Activated T-helper 17 cell treated with anti-CD3 and anti-CD28 coated beads, Interleukin-2, amount 50 U/mL, for 72 hours (primary cell): ENCODE measurements around the gene GJB1. TPM values are rescaled to one million over a fixed set of nuclear protein-coding genes. Genes with fewer than 3 reads are reported as not detected.
"Not testable (repeated sequence)": the region's sequence is repeated elsewhere in the genome, so short reads cannot be mapped to it uniquely, and the experiment has no call there.

Source experiments
- ATAC-seq: fragments of 150-1000 bp; cut with Tn5 transposase; replicated peaks from 2 replicates; pipeline ENCODE4 v1.10.0; 2021; ENCODE audit warnings: mild to moderate bottlenecking, moderate library complexity
- H3K27ac Mint-ChIP-seq: one replicate; pipeline ENCODE4 v1.8.0; 2022; ENCODE audit warnings: mixed read lengths
- H3K27me3 Mint-ChIP-seq: one replicate; pipeline ENCODE4 v1.8.0; 2022; ENCODE audit warnings: mixed read lengths
- H3K36me3 Mint-ChIP-seq: one replicate; pipeline ENCODE4 v1.8.0; 2022; ENCODE audit warnings: low read depth, mild to moderate bottlenecking, mixed read lengths
- H3K4me1 Mint-ChIP-seq: one replicate; pipeline ENCODE4 v1.8.0; 2022; ENCODE audit warnings: mixed read lengths
- H3K4me3 Mint-ChIP-seq: one replicate; pipeline ENCODE4 v1.8.0; 2022; ENCODE audit warnings: mild to moderate bottlenecking, mixed read lengths
- H3K9me3 Mint-ChIP-seq: one replicate; pipeline ENCODE4 v1.8.0; 2022; ENCODE audit warnings: mixed read lengths
- total RNA-seq, 2 donors: library from RNA; stranded (reverse); gene quantifications; one replicate each; pipeline ENCODE4 v1.2.3, GENCODE V29; 2022

Gene GJB1
- under 1 TPM in 1 of 2 donors, not detected in 1; 0.21 TPM for total RNA-seq

DNA sequence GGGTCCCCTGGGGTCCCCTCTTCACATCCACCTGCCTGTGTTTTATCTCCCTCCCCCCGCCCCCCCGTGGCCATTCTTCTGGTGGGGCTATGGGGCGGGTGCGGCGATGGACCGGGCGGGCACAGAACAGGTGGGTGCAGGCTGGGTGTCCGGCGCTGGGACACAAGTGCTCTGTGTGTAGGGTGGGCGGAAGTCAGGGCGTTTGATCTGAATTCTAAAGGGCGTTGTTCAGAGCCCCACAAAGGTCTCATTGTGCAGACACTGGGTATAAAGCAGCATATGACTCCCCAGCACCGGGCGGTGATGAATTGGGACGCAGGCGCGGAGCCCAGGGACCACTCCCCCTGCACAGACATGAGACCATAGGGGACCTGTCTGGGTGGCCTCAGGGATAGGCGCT lies at the start of gene GJB1:
Gene GJB1, plus strand, starts transcription at position 296 of the 400 bp plus-strand sequence. CDS start 484 bp downstream, outside the sequence.
- no peak within 1 kb of the TSS for H3K27ac Mint-ChIP-seq
- H3K36me3 Mint-ChIP-seq = no peaks in the 10 kb centered on the region
- no peak for ATAC-seq
- no peak within 1 kb of the TSS for H3K4me3 Mint-ChIP-seq
- H3K4me1 Mint-ChIP-seq = no peaks in the 10 kb centered on the region
- H3K9me3 Mint-ChIP-seq = no peaks in the 10 kb centered on the region
- no peaks in the 10 kb centered on the region for H3K27me3 Mint-ChIP-seq

GRCh38 chrX:71173440-71173839 lies 49.6 kb upstream of the GJB1 start:
- Mint-ChIP-seq H3K4me1 (peaks cover 5% of the 10 kb centered on the region), H3K27me3 (no peaks in the 10 kb centered on the region), H3K27ac (no peak overlapping the region), H3K36me3 (peaks cover 33% of the 10 kb centered on the region), H3K9me3 (no peaks in the 10 kb centered on the region), H3K4me3 (no peak overlapping the region)
- ATAC-seq = no peak

DNA sequence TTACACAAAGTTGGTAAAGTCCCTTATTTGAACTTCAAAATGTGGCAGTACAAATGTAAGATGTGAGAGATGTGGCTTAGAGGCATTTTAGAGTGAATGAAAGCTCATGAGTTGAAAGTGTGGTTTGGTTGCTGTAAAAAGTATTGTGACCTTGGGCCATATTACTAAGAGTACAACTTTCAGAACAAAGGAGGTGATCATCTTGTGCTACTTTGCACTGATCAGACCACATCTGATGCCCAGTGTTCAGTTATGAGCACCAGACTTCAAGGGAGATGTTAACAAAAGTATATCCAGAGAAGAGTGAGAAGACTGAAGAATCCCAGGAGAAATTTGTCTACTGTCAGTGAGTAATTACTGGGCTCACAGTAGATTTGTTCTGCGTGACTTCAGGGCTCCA lies 48.2 kb upstream of the GJB1 start:
- no peaks in the 10 kb centered on the region for H3K27me3 Mint-ChIP-seq
- H3K4me1 Mint-ChIP-seq = peaks cover 5% of the 10 kb centered on the region
- H3K27ac Mint-ChIP-seq = peak overlapping the region; percentile 46
- peak; percentile 77 for ATAC-seq
- H3K36me3 Mint-ChIP-seq = peaks cover 33% of the 10 kb centered on the region
- H3K4me3 Mint-ChIP-seq = no peak overlapping the region
- H3K9me3 Mint-ChIP-seq = no peaks in the 10 kb centered on the region

DNA sequence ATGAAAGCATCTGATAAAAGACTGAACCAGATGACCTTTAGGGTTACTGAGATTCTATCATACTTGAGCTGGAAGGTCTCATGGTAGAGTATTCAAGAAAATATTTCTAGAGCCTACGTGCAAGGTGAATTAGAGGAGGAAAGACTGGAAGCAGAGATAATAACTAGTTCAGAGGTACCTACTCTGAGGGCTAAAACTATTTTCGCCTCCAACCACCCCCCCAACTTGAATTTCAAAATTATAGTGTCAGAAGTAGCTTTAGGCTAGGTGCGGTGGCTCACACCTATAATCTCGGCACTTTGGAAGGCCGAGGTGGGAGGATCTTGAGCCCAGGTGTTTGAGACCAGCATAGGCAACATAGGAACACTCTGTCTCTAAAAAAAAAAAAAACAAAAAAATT lies 47.5 kb upstream of the GJB1 start:
- H3K27ac Mint-ChIP-seq = no peak overlapping the region
- H3K4me3 Mint-ChIP-seq = no peak overlapping the region
- ATAC-seq = no peak
- H3K27me3 Mint-ChIP-seq = no peaks in the 10 kb centered on the region
- no peaks in the 10 kb centered on the region for H3K9me3 Mint-ChIP-seq
- peaks cover 33% of the 10 kb centered on the region for H3K36me3 Mint-ChIP-seq
- H3K4me1 Mint-ChIP-seq = peaks cover 5% of the 10 kb centered on the region

DNA sequence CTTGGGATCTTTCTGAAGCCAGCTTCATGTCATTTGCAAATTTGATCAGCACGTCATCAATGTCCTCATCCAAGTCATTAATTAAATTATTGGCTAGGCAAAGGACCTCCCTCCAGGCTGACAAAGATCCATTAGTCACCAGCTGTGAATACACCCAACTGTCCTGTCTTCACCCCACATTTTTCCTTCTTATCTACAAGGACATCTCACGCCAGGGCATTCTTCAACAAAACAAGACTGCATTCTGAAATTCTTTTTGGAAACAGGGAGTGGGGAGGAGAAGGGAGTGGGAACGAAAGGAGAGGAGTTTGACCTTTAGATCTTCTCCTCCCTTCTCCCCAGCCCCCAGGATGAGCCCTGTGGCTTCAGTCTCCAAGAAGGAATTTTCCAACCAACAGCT lies 45.7 kb upstream of the GJB1 start:
- Mint-ChIP-seq H3K4me3 (no peak overlapping the region), H3K9me3 (no peaks in the 10 kb centered on the region), H3K4me1 (peaks cover 5% of the 10 kb centered on the region), H3K27ac (no peak overlapping the region), H3K36me3 (peaks cover 39% of the 10 kb centered on the region), H3K27me3 (no peaks in the 10 kb centered on the region)
- ATAC-seq = no peak

- no peak for ATAC-seq
- H3K4me3 Mint-ChIP-seq = no peak overlapping the region
- H3K36me3 Mint-ChIP-seq = peaks cover 31% of the 10 kb centered on the region
- H3K27ac Mint-ChIP-seq = no peak overlapping the region
- H3K9me3 Mint-ChIP-seq = no peaks in the 10 kb centered on the region
- H3K4me1 Mint-ChIP-seq = peaks cover 5% of the 10 kb centered on the region
- no peaks in the 10 kb centered on the region for H3K27me3 Mint-ChIP-seq
Measured at GRCh38 chrX:71178908-71179307, 44.1 kb upstream of the GJB1 start.

DNA sequence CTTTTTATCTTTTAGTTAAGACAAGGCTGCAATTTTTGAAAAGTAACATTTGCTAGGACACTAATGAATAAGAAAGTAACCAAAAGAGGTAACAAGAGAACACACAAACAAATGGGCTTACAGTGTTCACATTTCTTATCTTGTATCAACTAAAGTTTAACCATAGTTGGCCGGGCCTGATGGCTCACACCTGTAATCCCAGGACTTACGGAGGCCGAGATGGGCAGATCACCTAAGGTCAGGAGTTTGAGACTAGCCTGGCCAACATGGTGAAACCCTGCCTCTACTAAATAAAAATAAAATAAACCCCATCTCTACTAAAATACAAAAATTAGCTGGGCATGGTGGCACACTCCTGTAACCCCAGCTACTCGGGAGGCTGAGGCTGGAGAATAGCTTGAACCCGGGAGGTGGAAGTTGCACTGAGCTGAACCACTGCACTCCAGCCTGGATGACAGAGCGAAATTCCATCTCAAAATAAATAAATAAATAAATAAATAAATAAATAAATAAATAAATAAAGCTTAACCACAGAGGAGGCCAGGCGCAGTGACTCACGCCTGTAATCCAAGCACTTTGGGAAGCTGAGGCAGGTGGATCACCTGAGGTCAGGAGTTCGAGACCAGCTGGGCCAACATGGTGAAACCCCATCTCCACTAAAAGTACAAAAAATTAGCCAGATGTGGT lies 42.3 kb upstream of the GJB1 start:
- not testable (repeated sequence) for ATAC-seq, H3K27me3 Mint-ChIP-seq, H3K9me3 Mint-ChIP-seq, H3K4me1 Mint-ChIP-seq, H3K27ac Mint-ChIP-seq
- Mint-ChIP-seq H3K36me3 (peaks cover 20% of the 10 kb centered on the region), H3K4me3 (peak overlapping the region; percentile 87)

GRCh38 chrX:71181558-71181909 lies 41.5 kb upstream of the GJB1 start:
- H3K27ac Mint-ChIP-seq = peak overlapping the region; percentile 93
- H3K4me3 Mint-ChIP-seq = peak overlapping the region; percentile 87
- H3K4me1 Mint-ChIP-seq = no peaks in the 10 kb centered on the region
- peak; percentile 38 for ATAC-seq
- no peaks in the 10 kb centered on the region for H3K9me3 Mint-ChIP-seq
- peaks cover 20% of the 10 kb centered on the region for H3K36me3 Mint-ChIP-seq
- H3K27me3 Mint-ChIP-seq = no peaks in the 10 kb centered on the region

DNA sequence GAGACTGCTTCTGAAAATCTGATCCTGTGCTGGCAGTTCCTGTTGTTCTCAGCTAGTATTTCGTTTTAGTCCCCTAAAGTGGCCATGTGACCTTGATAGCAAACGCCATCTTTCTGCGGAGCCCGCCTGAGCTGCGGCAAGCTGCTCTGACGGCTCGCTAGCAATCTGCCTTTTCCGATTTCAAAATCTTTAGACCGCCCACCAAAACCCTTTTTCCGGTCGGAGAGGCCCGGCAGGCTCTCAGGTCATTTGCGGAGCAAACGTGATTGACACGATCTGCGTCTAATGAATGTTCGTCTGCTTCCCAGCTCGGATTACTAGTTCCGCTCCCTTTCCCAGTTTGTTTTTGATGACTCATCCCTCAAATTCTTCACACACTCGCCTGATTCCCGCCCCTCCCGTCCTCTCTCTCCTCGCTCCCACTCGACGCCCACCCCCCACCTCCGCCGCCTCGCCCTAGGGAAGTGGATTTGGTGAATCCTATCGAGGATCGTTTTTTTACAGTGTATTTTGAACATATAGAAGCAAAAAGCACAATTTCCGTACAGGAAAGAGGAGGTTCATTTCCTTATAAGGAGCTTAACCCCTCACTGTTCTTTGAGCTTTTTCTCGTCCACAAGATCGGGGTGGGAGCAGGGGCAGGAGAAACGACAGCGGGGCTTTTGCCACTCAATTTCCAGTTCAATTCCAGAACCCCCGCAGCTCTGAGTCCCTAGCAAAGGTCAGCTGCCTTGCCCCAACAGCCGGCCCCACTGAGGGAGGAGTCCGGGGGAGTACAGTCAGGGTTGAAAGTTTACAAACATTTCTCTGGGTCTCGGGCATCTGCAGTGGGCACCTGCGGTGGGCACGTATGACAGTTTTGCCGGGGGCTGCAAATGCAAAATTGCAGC lies 40.9 kb upstream of the GJB1 start:
- peak overlapping the region; percentile 87 for H3K4me3 Mint-ChIP-seq
- H3K9me3 Mint-ChIP-seq = no peaks in the 10 kb centered on the region
- H3K27ac Mint-ChIP-seq = peak overlapping the region; percentile 93
- peaks cover 15% of the 10 kb centered on the region for H3K36me3 Mint-ChIP-seq
- H3K4me1 Mint-ChIP-seq = no peaks in the 10 kb centered on the region
- H3K27me3 Mint-ChIP-seq = no peaks in the 10 kb centered on the region
- ATAC-seq = peak; percentile 96

- H3K36me3 Mint-ChIP-seq = peaks cover 8% of the 10 kb centered on the region
- no peaks in the 10 kb centered on the region for H3K4me1 Mint-ChIP-seq
- H3K4me3 Mint-ChIP-seq = peak overlapping the region; percentile 87
- H3K27me3 Mint-ChIP-seq = no peaks in the 10 kb centered on the region
- H3K27ac Mint-ChIP-seq = peak overlapping the region; percentile 93
- ATAC-seq = no peak
- no peaks in the 10 kb centered on the region for H3K9me3 Mint-ChIP-seq
Measured at GRCh38 chrX:71182871-71183270, 40.2 kb upstream of the GJB1 start.

GRCh38 chrX:71183341-71183740 lies 39.7 kb upstream of the GJB1 start:
- peaks cover 6% of the 10 kb centered on the region for H3K36me3 Mint-ChIP-seq
- no peak for ATAC-seq
- H3K27ac Mint-ChIP-seq = no peak overlapping the region
- H3K9me3 Mint-ChIP-seq = no peaks in the 10 kb centered on the region
- peak overlapping the region; percentile 87 for H3K4me3 Mint-ChIP-seq
- no peaks in the 10 kb centered on the region for H3K27me3 Mint-ChIP-seq
- no peaks in the 10 kb centered on the region for H3K4me1 Mint-ChIP-seq

GRCh38 chrX:71184092-71184491 lies 38.9 kb upstream of the GJB1 start:
- H3K27me3 Mint-ChIP-seq = no peaks in the 10 kb centered on the region
- peaks cover 6% of the 10 kb centered on the region for H3K36me3 Mint-ChIP-seq
- no peaks in the 10 kb centered on the region for H3K9me3 Mint-ChIP-seq
- no peak overlapping the region for H3K27ac Mint-ChIP-seq
- no peak overlapping the region for H3K4me3 Mint-ChIP-seq
- H3K4me1 Mint-ChIP-seq = no peaks in the 10 kb centered on the region
- ATAC-seq = no peak

- no peaks in the 10 kb centered on the region for H3K27me3 Mint-ChIP-seq
- peaks cover 6% of the 10 kb centered on the region for H3K36me3 Mint-ChIP-seq
- H3K4me1 Mint-ChIP-seq = no peaks in the 10 kb centered on the region
- H3K9me3 Mint-ChIP-seq = no peaks in the 10 kb centered on the region
- H3K27ac Mint-ChIP-seq = no peak overlapping the region
- no peak for ATAC-seq
- H3K4me3 Mint-ChIP-seq = no peak overlapping the region
Measured at GRCh38 chrX:71184803-71185495, 38.1 kb upstream of the GJB1 start.

GRCh38 chrX:71191248-71191647 lies 31.8 kb upstream of the GJB1 start:
- ATAC-seq = no peak
- H3K4me1 Mint-ChIP-seq = peaks cover 7% of the 10 kb centered on the region
- peaks cover 15% of the 10 kb centered on the region for H3K36me3 Mint-ChIP-seq
- H3K9me3 Mint-ChIP-seq = no peaks in the 10 kb centered on the region
- peak overlapping the region; percentile 46 for H3K4me3 Mint-ChIP-seq
- peak overlapping the region; percentile 90 for H3K27ac Mint-ChIP-seq
- no peaks in the 10 kb centered on the region for H3K27me3 Mint-ChIP-seq
